HEK293 (cell line): ENCODE measurements around the gene ZBTB44.

Experiments used
- BCL6B ChIP-seq: fragments of 450-650 bp; formaldehyde crosslinking; IDR thresholded peaks from 2 replicates; pipeline ENCODE4 v1.5.1; 2017; ENCODE audit warnings: missing biosample characterization, missing genetic modification characterization
- ZEB2 ChIP-seq: fragments of 450-650 bp; formaldehyde crosslinking; IDR thresholded peaks from 2 replicates; pipeline ENCODE4 v1.5.1; 2016; ENCODE audit warnings: missing biosample characterization, missing genetic modification characterization
- ZNF10 ChIP-seq: fragments of 450-650 bp; formaldehyde crosslinking; IDR thresholded peaks from 2 replicates; pipeline ENCODE4 v1.5.1; 2017; ENCODE audit warnings: missing biosample characterization, missing genetic modification characterization
- ZNF223 ChIP-seq: fragments of 450-650 bp; formaldehyde crosslinking; IDR thresholded peaks from 2 replicates; pipeline ENCODE4 v1.5.1; 2016; ENCODE audit warnings: missing biosample characterization, missing genetic modification characterization
- ZNF596 ChIP-seq: fragments of 450-650 bp; IDR thresholded peaks from 2 replicates; pipeline ENCODE4 v1.5.0; 2018; ENCODE audit warnings: missing biosample characterization, mild to moderate bottlenecking, missing genetic modification characterization, moderate library complexity
- TF ChIP-seq, protein P1 (sequence below): fragments of 450-650 bp; formaldehyde crosslinking; IDR thresholded peaks from 2 replicates; pipeline ENCODE4 v1.5.1; 2016; ENCODE audit warnings: missing biosample characterization, missing genetic modification characterization
- TF ChIP-seq, protein P2 (sequence below): fragments of 450-650 bp; formaldehyde crosslinking; IDR thresholded peaks from 2 replicates; pipeline ENCODE4 v1.5.1; 2016; ENCODE audit warnings: missing biosample characterization, missing genetic modification characterization, low read depth
- TF ChIP-seq, protein P3 (sequence below): fragments of 450-650 bp; formaldehyde crosslinking; optimal IDR thresholded peaks from 2 replicates; pipeline ENCODE3; 2016; ENCODE audit warnings: missing biosample characterization, mild to moderate bottlenecking, missing genetic modification characterization

DNA sequence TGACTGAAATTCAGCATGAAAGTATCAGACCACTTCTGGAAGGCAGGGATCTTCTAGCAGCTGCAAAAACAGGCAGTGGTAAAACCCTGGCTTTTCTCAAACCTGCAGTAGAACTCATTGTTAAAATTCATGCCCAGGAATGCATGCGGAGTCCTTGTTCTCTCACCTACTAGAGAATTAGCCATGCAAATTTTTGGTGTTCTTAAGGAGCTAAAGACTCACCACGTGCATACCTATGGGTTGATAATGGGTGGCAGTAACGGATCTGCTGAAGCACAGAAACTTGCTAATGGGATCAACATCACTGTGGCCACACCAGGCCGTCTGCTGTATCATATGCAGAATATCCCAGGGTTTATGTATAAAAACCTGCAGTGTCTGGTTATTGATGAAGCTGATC is 19.1 kb downstream of the ZBTB44 start:
- TF ChIP-seq ZNF10 (tag by site-specific recombination): no peak
- TF ChIP-seq, protein P1, sequence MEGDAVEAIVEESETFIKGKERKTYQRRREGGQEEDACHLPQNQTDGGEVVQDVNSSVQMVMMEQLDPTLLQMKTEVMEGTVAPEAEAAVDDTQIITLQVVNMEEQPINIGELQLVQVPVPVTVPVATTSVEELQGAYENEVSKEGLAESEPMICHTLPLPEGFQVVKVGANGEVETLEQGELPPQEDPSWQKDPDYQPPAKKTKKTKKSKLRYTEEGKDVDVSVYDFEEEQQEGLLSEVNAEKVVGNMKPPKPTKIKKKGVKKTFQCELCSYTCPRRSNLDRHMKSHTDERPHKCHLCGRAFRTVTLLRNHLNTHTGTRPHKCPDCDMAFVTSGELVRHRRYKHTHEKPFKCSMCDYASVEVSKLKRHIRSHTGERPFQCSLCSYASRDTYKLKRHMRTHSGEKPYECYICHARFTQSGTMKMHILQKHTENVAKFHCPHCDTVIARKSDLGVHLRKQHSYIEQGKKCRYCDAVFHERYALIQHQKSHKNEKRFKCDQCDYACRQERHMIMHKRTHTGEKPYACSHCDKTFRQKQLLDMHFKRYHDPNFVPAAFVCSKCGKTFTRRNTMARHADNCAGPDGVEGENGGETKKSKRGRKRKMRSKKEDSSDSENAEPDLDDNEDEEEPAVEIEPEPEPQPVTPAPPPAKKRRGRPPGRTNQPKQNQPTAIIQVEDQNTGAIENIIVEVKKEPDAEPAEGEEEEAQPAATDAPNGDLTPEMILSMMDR: no peak
- TF ChIP-seq ZNF223 (tag by site-specific recombination): no peak
- TF ChIP-seq ZEB2 (tag by site-specific recombination): no peak
- TF ChIP-seq, protein P2, sequence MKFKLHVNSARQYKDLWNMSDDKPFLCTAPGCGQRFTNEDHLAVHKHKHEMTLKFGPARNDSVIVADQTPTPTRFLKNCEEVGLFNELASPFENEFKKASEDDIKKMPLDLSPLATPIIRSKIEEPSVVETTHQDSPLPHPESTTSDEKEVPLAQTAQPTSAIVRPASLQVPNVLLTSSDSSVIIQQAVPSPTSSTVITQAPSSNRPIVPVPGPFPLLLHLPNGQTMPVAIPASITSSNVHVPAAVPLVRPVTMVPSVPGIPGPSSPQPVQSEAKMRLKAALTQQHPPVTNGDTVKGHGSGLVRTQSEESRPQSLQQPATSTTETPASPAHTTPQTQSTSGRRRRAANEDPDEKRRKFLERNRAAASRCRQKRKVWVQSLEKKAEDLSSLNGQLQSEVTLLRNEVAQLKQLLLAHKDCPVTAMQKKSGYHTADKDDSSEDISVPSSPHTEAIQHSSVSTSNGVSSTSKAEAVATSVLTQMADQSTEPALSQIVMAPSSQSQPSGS (tag by site-specific recombination): no peak
- TF ChIP-seq, protein P3, sequence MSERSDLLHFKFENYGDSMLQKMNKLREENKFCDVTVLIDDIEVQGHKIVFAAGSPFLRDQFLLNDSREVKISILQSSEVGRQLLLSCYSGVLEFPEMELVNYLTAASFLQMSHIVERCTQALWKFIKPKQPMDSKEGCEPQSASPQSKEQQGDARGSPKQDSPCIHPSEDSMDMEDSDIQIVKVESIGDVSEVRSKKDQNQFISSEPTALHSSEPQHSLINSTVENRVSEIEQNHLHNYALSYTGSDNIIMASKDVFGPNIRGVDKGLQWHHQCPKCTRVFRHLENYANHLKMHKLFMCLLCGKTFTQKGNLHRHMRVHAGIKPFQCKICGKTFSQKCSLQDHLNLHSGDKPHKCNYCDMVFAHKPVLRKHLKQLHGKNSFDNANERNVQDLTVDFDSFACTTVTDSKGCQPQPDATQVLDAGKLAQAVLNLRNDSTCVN (tag by site-specific recombination): no peak
- TF ChIP-seq BCL6B (tag by site-specific recombination): no peak
- no peak for TF ChIP-seq ZNF596 (tag by site-specific recombination)
